Chondrocyte (in vitro differentiated cells): ENCODE results near the gene KIF4B. TPM values are rescaled to one million over a fixed set of nuclear protein-coding genes. Genes with fewer than 3 reads are reported as not detected.
"Not testable (repeated sequence)": the region's sequence is repeated elsewhere in the genome, so short reads cannot be mapped to it uniquely, and the experiment has no call there.

ENCODE experiments used
- DNase-seq: peaks from one replicate; pipeline ENCODE4 v3.0.0; 2021; ENCODE audit warnings: mixed read lengths, low spot score
- H3K27ac Mint-ChIP-seq: one replicate; pipeline ENCODE4 v1.8.0; 2021; ENCODE audit warnings: mild to moderate bottlenecking, moderate library complexity, mixed read lengths; ENCODE audit not compliant: unreplicated experiment
- H3K27me3 Mint-ChIP-seq: 2 replicates; pipeline ENCODE4 v1.8.0; 2021; ENCODE audit warnings: low read depth, mixed read lengths
- H3K36me3 Mint-ChIP-seq: 2 replicates; pipeline ENCODE4 v1.8.0; 2021; ENCODE audit warnings: low read depth, mixed read lengths
- H3K4me1 Mint-ChIP-seq: 2 replicates; pipeline ENCODE4 v1.8.0; 2021; ENCODE audit warnings: low read depth, mild to moderate bottlenecking, mixed read lengths
- H3K4me3 Mint-ChIP-seq: one replicate; pipeline ENCODE4 v1.8.0; 2021; ENCODE audit warnings: mild to moderate bottlenecking, moderate library complexity, mixed read lengths; ENCODE audit not compliant: unreplicated experiment
- H3K9me3 Mint-ChIP-seq: 2 replicates; pipeline ENCODE4 v1.8.0; 2021; ENCODE audit warnings: low read depth, mixed read lengths
- CTCF ChIP-seq: fragments of 200-600 bp; sonication (generic); IDR thresholded peaks from 2 replicates; pipeline ENCODE4 v1.5.0; 2021; ENCODE audit warnings: antibody characterized with exemption, mild to moderate bottlenecking, moderate library complexity
- total RNA-seq: library from RNA; stranded (reverse); gene quantifications from 3 replicates; pipeline ENCODE4 v1.2.1, GENCODE V29; 2021

KIF4B gene
- total RNA-seq, 1 donor from 2014 or later = 0.07 TPM

- Mint-ChIP-seq H3K27me3 (peaks cover 3% of the 10 kb centered on the region), H3K9me3 (peaks cover 17% of the 10 kb centered on the region), H3K4me3 (no peak overlapping the region), H3K36me3 (no peaks in the 10 kb centered on the region), H3K4me1 (no peaks in the 10 kb centered on the region), H3K27ac (no peak overlapping the region)
- TF ChIP-seq CTCF = no peak
- DNase-seq = no peak
These were observed 15.7 kb downstream of the KIF4B start for GRCh38 chr5:155029240-155029639.

GRCh38 chr5:155034145-155034744, 20.7 kb downstream of the KIF4B start:
- H3K4me3 Mint-ChIP-seq, H3K9me3 Mint-ChIP-seq, H3K27ac Mint-ChIP-seq, H3K36me3 Mint-ChIP-seq, H3K4me1 Mint-ChIP-seq, DNase-seq: not testable (repeated sequence)
- H3K27me3 Mint-ChIP-seq = peaks cover 32% of the 10 kb centered on the region

- H3K4me3 Mint-ChIP-seq, H3K9me3 Mint-ChIP-seq, DNase-seq, H3K4me1 Mint-ChIP-seq, H3K36me3 Mint-ChIP-seq, H3K27ac Mint-ChIP-seq: not testable (repeated sequence)
- peaks cover 32% of the 10 kb centered on the region for H3K27me3 Mint-ChIP-seq
These were observed 21.5 kb downstream of the KIF4B start for GRCh38 chr5:155035087-155035486.

GRCh38 chr5:155040984-155041653, 27.6 kb downstream of the KIF4B start:
- no peak for DNase-seq
- Mint-ChIP-seq H3K4me3 (no peak overlapping the region), H3K27ac (no peak overlapping the region), H3K9me3 (no peaks in the 10 kb centered on the region), H3K27me3 (peaks cover 52% of the 10 kb centered on the region), H3K4me1 (no peaks in the 10 kb centered on the region), H3K36me3 (no peaks in the 10 kb centered on the region)
- no peak for TF ChIP-seq CTCF

- Mint-ChIP-seq H3K4me3 (no peak overlapping the region), H3K4me1 (no peaks in the 10 kb centered on the region), H3K36me3 (no peaks in the 10 kb centered on the region), H3K27me3 (peaks cover 42% of the 10 kb centered on the region), H3K27ac (no peak overlapping the region), H3K9me3 (no peaks in the 10 kb centered on the region)
- no peak for DNase-seq
- TF ChIP-seq CTCF = no peak
These were observed 31.0 kb downstream of the KIF4B start for GRCh38 chr5:155044591-155044990.

GRCh38 chr5:155046591-155046990, 33.0 kb downstream of the KIF4B start:
- Mint-ChIP-seq H3K27ac (no peak overlapping the region), H3K27me3 (peaks cover 42% of the 10 kb centered on the region), H3K4me3 (no peak overlapping the region), H3K4me1 (no peaks in the 10 kb centered on the region), H3K36me3 (no peaks in the 10 kb centered on the region), H3K9me3 (no peaks in the 10 kb centered on the region)
- no peak for TF ChIP-seq CTCF
- no peak for DNase-seq
